ENCODE measurements around the gene NUDCD3.
"Not testable (repeated sequence)": the region's sequence is repeated elsewhere in the genome, so short reads cannot be mapped to it uniquely, and the experiment has no call there.

NUDCD3 gene

DNA sequence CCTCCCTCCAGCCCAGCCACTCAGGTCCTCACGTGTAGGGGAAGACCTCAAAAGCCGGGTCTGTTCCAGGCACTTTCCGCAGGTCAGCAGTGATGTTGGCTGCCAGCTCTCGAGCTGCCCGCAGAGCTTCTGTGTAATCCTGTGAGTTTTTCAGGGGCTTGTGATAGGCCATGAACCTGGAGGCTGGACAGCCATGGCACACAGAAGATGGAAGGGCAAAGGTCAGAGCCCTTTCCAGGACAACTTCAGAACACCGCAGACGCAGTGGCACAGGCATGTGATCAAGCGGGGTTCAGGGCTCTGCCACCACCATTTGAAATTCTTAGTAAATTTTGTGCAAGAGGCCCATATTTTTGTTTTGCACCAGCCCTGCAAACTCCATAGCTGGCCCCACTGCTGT is 26.7 kb upstream of the NUDCD3 start:
- DNase-seq (ENCODE audit: low read depth in 3 of 3), result no peak

DNA sequence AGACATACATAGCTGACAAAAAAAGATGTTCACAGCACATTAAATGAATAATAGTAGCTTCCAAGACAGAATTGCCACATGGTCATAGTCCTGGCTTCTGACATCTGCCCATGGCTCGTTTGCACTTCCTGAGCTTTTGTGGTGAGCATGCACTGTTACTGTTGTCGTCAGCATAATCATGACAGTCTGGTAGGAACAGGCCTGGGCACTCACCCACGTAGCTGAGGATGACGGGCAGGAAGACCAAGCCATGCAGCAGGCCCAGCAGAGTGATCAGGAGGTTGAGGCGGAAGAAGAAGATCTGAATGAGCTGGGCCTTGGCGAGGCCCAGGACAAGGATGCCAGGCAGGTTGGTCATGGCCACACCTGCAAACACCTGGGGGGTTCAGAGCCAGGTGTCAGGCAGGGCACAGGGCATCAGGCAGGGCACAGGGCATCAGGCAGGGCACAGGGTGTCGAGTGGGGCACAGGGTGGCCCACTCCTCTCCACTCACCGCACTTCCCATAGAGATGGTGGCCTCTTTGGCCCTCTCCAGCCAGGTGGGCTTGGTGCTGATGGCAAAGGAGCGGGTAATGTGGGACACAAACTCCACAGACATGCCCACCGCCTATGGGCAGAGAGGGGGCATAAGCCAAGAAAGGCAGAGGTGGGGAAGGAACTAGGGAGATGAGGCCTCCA is 25.3 kb upstream of the NUDCD3 start:
- DNase-seq (ENCODE audit: low read depth in 3 of 3), result no peak

DNA sequence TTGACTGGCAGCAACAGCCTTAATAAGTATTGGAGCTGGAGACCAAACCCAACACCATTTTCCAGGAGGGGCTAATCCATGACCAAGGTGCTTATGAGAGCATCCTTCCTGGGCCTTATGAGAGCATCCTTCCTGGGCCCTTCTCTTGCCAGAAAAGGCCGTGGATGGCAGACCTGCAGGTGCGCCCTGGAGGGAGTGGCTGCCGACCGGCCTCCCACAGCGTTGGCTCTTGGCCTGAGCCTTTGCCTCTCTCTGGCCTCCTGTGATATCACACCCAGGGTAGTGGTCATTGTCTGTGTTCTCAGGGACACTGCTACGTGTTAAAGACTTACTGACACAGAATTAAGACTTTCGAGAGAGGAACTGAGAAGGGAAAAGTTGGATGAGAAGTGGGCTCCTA is 22.3 kb upstream of the NUDCD3 start:
- no peak for DNase-seq (ENCODE audit: low read depth in 3 of 3)

DNA sequence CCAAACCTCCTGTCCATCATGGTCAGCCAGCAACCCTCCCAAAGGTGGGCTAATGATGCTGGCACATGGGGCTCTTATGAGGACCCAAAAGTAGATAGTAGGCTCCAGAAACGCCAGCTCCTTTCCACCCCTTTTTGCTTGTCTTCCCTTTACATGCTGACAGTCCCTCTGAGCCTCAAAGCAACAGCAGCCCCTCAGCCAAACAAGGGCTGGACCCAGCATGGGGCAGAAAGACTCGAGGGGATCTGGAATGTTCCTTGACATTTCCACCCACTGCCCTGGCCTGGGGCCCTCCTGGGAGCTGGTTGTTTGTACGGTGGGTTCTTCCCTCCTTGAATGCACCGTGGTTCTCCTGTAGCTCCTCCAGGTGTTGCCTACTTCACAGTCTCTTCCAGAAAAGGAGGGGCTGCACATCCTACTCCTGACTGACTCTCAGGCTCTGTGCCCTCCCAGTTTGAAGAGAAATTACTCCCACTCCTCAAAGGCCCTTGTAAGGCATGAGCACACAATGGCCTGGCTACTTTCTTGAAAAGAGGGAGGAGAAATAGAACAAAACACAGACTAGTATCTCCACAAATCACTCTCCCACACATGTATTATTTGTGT is 21.5 kb upstream of the NUDCD3 start:
- DNase-seq (ENCODE audit: low read depth in 3 of 3), result no peak

DNA sequence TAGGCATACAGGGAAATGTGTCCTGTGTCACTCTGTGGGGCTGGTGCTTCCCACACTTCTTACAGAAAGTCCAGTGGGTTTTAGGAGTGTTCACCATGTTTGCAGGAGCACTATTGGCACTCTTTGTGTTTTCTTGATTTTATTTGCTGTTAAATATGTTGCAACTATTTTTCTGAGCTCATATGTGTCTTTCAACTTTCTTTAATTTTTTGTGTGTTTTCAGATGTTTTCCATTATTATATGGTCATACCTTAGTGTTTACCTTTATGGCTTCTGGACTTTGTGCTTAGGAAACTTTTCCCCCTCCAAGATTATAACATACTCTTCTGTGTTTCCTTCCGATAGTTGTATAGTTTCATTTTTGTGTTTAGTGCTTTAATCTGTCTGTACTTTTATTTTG is 20.8 kb upstream of the NUDCD3 start:
- DNase-seq (ENCODE audit: low read depth in 3 of 3), result no peak

DNA sequence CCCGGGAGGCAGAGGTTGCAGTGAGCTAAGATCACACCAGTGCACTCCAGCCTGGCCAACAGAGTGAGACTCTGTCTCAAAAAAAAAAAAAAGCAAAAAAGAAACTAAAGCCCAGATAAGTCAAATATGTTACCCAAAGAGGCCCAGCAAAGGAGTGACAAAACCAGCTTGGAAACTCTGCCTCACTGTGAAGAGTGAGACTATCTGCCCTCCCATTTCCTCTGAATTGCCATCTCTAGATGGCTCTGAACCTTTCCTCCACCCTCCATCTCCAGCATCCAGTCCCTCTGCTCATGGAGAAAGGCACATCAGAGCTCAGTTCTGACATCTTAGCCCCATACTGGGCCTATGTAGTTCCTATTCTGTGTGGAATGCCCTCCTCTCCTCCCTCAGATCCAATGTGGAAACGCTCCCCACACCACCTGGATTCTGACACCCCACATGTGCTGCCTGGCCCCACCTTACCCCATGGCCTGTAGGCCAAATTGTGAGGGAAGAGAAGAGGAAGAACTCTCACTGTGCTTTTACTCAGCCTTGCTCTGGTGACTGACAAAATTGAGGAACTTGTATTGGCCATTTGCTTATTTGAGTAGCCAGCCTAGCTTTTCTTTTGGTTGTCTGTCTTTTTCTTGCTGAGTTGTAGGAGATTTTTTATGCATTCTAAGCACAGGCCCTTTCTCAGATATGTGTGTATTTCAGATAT is 18.0 kb upstream of the NUDCD3 start:
- no peak for DNase-seq (ENCODE audit: low read depth in 3 of 3)

DNA sequence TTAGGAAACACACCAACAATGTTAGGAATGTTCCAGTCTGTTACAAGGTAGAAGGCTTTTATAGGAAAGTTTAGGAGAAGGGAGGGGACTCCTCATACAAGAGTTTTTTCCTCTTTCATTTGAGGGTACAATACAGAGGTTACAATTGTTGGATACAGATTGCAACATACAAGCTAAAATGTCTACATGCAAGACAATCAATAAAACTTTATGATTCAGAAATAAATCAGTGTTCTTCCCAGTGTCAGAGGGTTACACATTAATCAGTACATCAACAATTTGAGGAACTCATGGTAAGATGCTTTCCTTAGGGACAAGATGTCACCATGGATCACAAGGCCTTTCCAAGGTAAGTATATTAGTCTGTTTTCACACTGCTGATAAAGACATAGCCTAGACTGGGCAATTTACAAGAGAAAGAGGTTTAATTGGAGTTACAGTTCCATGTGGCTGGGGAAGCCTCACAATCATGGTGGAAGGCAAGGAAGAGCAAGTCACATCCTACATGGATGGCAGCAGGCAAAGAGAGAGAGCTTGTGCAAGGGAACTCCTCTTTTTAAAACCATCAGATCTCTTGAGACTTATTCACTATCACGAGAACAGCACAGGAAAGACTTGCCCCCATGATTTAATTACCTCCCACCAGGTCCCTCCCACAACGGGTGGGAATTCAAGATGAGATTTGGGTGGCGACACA is 16.3 kb upstream of the NUDCD3 start:
- DNase-seq (ENCODE audit: low read depth in 3 of 3), result not testable (repeated sequence)

DNA sequence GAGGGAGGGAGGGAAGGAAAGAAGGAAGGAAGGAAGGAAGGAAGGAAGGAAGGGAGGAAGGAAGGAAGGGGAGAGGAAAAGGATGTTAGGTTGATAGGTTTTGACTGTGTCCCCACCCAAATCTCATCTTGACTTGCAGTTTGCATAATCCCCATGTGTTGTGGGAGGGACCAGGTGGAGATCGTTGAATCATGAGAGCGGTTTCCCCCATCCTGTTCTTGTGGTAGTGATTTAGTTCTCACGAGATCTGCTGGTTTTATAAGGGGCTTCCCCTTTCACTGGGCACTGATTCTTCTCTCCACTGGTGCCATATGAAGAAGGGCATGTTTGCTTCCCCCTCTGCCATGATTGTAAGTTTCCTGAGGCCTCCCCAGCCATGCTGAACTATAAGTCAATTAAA is 15.1 kb upstream of the NUDCD3 start:
- DNase-seq (ENCODE audit: low read depth in 3 of 3), result no peak

DNA sequence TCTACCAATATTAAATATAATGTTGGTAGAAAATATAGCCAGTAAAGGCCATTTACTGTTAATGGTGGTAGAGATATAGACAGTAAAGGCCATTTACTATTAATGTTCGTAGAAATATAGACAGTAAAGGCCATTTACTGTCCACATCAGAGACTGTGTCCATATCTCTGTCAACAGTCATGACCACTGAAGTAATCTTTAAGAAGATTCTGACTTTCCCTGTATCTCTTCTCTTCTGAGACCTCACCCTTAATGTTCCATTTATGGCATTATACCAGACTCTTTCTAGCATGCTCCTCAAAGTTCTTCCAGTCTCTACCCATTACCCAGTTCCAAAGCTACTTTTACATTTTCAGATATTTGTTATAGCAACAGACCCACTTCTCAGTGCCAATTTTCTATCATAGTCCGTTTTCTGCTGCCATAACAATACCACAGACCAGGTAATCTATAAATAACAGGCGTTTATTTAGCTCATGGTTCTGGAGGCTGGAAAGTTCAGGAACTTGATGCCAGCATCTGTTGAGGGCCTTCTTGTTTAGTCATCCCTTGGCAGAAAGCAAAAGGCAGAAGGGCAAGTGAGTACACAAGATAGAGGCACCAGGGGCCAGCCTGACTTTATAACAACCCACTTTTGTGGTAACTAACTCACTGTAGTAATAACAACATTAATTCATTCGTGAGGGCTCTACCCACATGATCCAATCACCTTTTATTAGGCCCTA is 7.9 kb upstream of the NUDCD3 start:
- no peak for DNase-seq (ENCODE audit: low read depth in 3 of 3)

DNA sequence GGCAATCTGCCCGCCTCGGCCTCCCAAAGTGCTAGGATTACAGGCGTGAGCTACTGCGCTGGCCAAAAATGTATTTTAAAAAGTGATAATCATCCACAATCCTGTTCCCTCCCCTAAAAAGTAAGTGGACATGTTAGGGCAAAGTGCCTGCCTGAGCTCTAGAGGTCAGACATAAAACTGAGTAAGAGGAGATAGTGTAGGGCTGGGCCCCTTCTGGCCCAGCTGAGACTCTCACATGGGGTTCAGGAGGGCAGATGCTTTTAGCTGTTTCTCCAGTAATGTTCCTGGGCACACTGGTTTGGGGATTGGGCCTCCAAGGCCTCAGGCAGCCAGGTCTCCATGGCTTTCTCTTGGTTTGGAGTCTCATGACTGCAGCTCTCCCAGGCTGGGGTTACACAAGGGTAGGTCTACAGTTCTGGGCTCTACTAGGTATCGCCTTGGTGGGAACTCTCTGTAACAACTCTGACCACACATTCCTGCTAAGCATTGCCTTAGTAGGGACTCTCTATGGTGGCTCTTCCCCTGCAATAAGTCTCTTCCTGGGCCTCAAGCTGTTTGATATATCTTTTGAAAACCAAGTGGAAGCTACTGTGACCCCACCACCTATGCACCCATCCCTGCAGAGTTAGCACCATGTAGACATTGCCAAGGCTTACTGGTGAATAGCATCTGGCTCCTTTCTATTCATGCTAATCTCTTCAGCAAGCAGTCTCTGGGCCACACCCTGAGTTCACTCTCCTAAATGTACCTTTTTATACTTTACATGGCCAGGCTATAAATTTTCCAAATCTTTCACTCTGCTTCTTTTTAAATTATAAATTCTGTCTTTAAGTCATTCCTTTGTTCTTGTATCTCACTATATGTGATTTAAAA is 6.9 kb upstream of the NUDCD3 start:
- DNase-seq (ENCODE audit: low read depth in 3 of 3), result no peak

DNA sequence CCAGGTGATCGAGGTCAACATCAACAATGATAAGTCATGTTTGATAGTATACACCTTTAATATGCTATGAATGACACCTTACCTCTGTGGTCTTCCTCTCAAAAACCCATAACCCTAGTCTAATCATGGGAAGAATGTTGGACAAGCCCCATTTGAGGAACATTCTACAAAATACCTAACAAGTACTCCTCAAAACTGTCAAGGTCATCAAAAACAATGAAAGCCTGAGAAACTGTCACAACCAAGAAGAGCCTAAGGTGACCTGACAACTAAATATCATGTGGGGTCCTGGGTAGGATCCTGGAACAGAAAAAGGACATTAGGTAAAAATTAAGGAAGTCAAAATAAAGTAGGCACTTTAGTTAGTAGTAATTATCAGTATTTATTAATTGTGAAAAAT is 5.9 kb upstream of the NUDCD3 start:
- DNase-seq (ENCODE audit: low read depth in 3 of 3), result no peak

DNA sequence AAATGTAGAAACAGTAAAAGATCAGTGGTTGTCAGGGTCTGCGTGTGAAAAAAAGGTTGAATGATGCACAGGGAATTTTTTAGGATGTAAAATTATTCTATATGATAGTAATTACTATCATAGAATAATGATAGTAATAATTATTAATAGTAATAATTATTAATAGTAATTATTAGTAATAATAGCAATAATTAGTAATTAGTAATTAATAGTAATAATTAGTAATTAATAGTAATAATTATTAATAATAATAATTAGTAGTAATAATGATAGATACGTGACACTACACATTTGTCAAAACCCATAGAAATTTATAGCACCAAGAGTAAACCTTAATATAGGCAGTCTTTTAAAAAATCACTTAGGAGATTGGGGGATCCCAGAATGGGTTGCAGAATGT is 4.5 kb upstream of the NUDCD3 start:
- DNase-seq (ENCODE audit: low read depth in 3 of 3), result no peak

DNA sequence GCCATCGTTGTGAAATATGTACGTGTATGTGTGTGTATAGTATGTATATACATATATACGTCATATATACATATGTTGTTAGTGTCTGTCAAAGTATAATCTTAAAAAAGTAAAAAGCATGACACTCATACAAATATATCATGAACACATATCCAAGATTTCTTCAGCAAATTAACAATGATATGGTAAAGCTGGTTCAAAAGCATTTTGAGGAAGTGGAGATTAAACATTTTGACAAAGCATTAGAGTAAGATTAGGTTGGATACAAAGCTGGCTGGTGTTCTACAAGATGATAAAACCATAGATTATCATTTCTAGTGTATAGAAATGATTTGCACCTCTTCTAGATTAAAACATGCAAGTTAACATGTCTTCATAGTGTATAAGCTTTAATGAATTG is 771 bp upstream of the NUDCD3 start:
- DNase-seq (ENCODE audit: low read depth in 3 of 3), result no peak

DNA sequence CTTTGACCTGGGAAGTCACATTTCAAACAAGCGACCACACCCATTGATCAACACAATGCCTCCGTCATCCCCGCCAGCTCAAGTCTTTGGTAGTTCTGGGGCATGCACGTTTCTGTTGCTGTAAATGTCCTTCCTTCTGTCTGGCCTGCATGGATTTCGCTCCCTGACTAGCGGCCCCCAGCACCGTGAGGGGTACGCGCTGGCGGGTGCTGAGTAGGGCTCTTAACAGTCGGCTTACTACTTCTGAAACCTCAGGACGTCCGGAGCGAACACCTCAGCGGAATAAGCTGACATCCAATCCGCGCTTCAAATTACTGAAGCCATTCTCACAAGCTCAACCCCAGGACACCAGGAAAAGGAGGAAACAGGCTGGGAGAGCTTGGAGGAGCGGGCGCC is 505 bp downstream of the NUDCD3 start:
- peak in 1 of 3 donors; percentile 12 for DNase-seq (ENCODE audit: low read depth in 3 of 3)

DNA sequence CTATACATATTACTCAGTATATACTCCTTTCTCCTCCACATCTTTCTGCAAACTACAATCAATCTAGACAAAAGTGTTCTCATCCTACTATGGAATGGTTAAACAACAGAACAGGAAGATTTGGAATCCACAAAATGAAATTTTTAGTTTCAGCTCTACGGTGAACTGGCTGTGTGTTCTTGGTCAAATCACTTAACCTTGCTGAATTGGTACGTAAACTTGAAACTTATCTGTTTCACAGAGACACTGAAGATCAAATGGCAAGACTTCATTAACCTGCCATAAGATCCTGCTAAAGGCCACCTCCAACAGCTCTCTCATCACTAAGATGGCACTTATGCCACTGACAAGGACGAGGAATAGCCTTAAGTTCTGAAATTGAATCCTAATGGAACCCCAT is 1.5 kb downstream of the NUDCD3 start:
- no peak for DNase-seq (ENCODE audit: low read depth in 3 of 3)

DNA sequence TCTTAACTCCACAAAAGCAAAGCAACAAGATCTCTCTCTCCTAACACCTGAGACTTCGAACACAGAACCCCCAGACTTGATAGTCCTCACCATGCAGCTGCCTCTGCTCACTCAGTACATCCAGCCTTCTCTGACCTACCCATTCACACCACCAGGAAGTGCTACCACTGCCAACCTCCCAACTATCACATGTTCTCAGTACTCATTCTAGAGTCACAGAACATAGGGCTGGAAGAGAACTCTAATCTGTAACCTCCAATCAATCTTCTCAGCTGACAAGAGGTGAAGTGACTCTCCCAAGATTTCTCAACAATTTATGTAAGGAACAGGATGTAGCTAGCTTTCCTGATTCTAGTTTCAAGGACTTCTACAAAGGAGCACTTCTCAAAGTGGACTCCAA is 3.8 kb downstream of the NUDCD3 start:
- DNase-seq (ENCODE audit: low read depth in 3 of 3), result no peak

DNA sequence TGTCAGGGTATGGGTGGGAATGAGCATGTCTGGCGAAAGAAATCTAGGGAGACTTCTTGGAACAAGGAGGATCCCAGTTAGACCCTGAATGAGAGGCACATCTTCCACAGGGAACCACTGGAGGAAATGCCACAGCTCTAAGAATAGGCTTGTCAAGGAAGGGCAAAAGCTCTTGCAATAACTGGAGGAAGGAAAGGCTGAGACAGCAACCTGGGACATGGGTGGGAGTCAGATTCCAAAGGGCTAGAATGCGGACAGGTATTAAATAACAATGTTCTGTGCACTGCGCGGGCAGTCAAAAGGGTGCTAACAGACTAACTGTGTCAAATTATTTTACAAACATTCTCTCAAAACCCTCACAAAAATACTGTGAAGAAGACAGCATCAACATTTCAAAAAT is 4.5 kb downstream of the NUDCD3 start:
- no peak for DNase-seq (ENCODE audit: low read depth in 3 of 3)

DNA sequence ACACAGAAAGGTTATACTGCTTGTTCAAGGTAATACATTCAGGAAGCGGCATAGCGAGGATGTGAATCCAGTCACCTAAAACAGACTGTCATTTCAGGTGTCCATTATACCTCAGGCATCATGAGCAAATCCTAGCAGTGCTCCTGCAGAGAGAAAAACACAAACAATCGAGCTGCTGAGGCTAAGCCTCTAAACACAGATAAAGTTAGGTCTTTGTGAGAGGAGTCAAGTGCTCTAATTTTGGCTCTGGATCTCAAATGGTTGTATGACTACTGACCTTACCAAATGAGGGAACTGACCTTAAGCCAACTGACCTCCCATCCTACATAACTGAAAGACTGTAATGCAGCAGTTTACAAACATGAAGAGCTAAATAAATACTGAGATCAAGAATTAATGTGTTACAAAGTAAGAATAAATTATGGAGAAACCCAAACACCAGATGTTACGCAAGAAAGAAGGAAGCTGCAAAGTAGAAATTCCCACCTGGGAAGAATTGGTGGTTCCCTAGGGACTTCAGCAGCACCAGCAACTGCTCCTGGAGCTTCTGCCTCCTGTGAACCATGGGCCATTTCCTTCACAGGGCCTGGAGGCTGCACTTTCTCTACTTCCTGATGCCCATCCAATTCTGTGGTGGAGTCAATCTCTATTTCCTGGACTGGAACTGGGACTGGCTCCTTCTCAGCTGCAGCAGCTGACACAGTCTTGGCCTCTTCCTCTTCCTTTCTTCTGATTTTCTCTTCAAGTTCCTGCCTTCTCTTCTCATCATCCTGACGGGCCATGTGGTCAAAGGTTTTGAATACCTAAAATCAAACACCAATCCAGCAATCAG is 5.8 kb downstream of the NUDCD3 start:
- DNase-seq (ENCODE audit: low read depth in 3 of 3), result no peak

DNA sequence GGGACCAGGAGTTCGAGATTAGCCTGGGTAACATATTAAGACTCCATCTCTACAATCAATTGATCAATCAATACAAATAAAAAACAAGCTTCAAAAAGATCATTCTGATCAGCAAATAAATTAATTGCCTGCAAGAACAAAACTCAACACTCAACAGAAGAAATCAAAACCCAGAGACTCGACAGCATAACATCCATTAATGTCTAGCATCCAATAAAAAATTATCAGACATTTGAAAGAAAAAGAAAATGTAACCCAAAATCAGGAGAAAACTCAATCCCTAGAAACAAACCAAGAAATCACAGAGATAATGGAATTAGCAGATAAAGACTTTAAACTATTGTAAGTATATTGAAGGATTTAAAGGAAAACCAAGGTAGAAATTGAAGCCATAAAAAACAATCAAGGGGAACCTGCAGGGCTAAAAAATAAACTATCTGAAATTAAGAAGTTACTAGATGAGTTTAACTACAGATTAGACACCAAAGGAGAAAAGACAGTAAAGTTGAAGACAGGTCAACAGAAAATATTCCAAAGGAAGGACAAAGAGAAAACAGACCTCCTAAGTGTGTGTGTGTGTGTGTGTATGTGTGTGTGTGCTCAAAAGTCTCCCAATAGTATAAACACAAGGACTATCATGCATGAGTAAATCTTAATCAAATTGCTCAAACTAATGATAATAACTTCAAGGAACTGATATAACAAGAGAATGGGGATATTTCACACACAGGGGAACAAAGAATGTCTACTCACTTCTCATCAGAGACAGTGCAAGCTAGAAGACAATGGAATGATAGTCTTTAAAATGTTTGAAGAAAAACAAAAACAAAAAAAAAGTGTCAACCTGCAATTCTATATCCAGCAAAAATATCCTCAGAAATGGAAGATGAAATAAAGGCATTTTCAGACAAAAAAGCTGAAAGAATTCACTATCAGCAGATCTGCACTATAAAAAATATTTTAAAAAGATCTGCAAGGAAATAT is 7.7 kb downstream of the NUDCD3 start:
- DNase-seq (ENCODE audit: low read depth in 3 of 3), result no peak
